ENCODE results near the gene MAD1L1. TPM values are rescaled to one million over a fixed set of nuclear protein-coding genes. Genes with fewer than 3 reads are reported as not detected.

The MAD1L1 gene
- total and polyA plus RNA-seq, 2 of the 8 experiments (the other 6 are each of a cell fraction or from before 2014, with no cell fraction given), result 40.4 to 44.6 TPM

- H3K23me2 ChIP-seq (ENCODE audit: low read depth, low read length), result no peaks in the 10 kb centered on the region
- H3K4me3 ChIP-seq (ENCODE audit: extremely low read depth in 1 of 4, insufficient read depth in 2 of 4, low read depth in 3 of 4, low read length in 4 of 4), result no peak overlapping the region
- no peak overlapping the region for H2BK20ac ChIP-seq (ENCODE audit: low read length)
- H3K27me3 ChIP-seq (replicated peaks in 1 of 4; ENCODE audit: control insufficient read depth in 3 of 4, extremely low read depth in 1 of 4, insufficient read depth in 3 of 4, low read length in 3 of 4), result no peaks in the 10 kb centered on the region
- no peak overlapping the region for H4K91ac ChIP-seq (replicated peaks; ENCODE audit: insufficient read length, low read length)
- H4K8ac ChIP-seq (ENCODE audit: extremely low read depth, insufficient read depth, low read length), result no peak overlapping the region
- no peak overlapping the region for H3K56ac ChIP-seq (replicated peaks; ENCODE audit: insufficient read length, low read depth, low read length)
- H3K23ac ChIP-seq (ENCODE audit: insufficient read length), result no peak overlapping the region
- H3K79me1 ChIP-seq (ENCODE audit: low read depth, low read length), result peaks cover 5% of the 10 kb centered on the region; the same call in 1 of the 2 replicates
- H3K79me2 ChIP-seq (ENCODE audit: control insufficient read depth in 1 of 2, insufficient read depth in 2 of 2, low read length in 2 of 2), result no peaks in the 10 kb centered on the region
- no peak overlapping the region for H3K4ac ChIP-seq (replicated peaks; ENCODE audit: insufficient read length, low read depth, low read length)
- no peak overlapping the region for H2BK15ac ChIP-seq (ENCODE audit: low read length)
- DNase-seq (ENCODE audit: low read depth in 1 of 2, low spot score in 2 of 2) (no peak), FAIRE-seq (no peak)
- no peak overlapping the region for H2BK12ac ChIP-seq (ENCODE audit: low read depth, low read length)
- ChIA-PET CTCF (ENCODE audit: partially characterized antibody) (interaction anchor here (0.6 kb wide), 2 partner anchors 47 to 167 kb away, joined by 3 to 4 read pairs; no protein-coding TSS in a partner anchor), POLR2A (ENCODE audit: partially characterized antibody) (no interaction called here)
- no peaks in the 10 kb centered on the region for H3K36me3 ChIP-seq (ENCODE audit: control insufficient read depth in 2 of 4, insufficient read depth in 4 of 4, low read length in 3 of 4)
- peaks cover 0 to 3% (median 0%) of the 10 kb centered on the region in 4 experiments; a peak in 3 of 7 replicates for H3K4me1 ChIP-seq (replicated peaks in 1 of 4; ENCODE audit: control insufficient read depth in 3 of 4, insufficient read depth in 4 of 4, low read length in 3 of 4)
- H2AFZ ChIP-seq (ENCODE audit: low read length), result no peak overlapping the region
- no peaks in the 10 kb centered on the region for H3K9me3 ChIP-seq (ENCODE audit: insufficient read depth in 2 of 2, low read depth in 1 of 2, low read length in 1 of 2)
- no peak overlapping the region for H3K4me2 ChIP-seq (ENCODE audit: insufficient read depth in 1 of 2, low read depth in 2 of 2, low read length in 2 of 2)
- H3K18ac ChIP-seq (ENCODE audit: extremely low read depth, low read length), result no peak overlapping the region
- H2BK120ac ChIP-seq (replicated peaks; ENCODE audit: low read depth, low read length), result no peak overlapping the region
- peak overlapping the region; percentile 35; the same call in 1 of the 2 replicates for H2BK5ac ChIP-seq (ENCODE audit: low read depth, low read length)
- H4K5ac ChIP-seq (ENCODE audit: insufficient read length, low read depth, low read length), result no peak overlapping the region
- WGBS, 2 experiments (ENCODE audit: extremely low coverage in 1 of 2, insufficient coverage in 1 of 2, insufficient read length in 1 of 2, insufficient replicate concordance in 2 of 2, low coverage in 1 of 2, low lambda C conversion rate in 2 of 2, missing lambda C conversion rate in 1 of 2), result 89% methylated on average over 29 of the region's 33 CpGs; no CpG with 5 or more reads in 1 of the 2 experiments
- no peak overlapping the region for H3K27ac ChIP-seq (ENCODE audit: low read depth, low read length)
- no peak overlapping the region for H3K9ac ChIP-seq (replicated peaks in 1 of 4; ENCODE audit: extremely low read depth in 1 of 4, low read depth in 3 of 4, low read length in 3 of 4)
- H4K20me1 ChIP-seq (replicated peaks in 1 of 2; ENCODE audit: control insufficient read depth in 1 of 2, insufficient read depth in 2 of 2, low read length in 2 of 2), result peaks cover 1 to 5% of the 10 kb centered on the region in 2 experiments
- no peak overlapping the region for H2AK5ac ChIP-seq (ENCODE audit: low read depth, low read length)
- H3K14ac ChIP-seq (ENCODE audit: insufficient read length), result no peak overlapping the region
- TF ChIP-seq KDM4A (IDR thresholded peaks at IDR 0.05; ENCODE audit: low read depth, low read length, severe bottlenecking) (no peak), SRF (IDR thresholded peaks at IDR 0.05; ENCODE audit: low read depth, low read length) (no peak), SIRT6 (IDR thresholded peaks at IDR 0.05; ENCODE audit: low read length) (no peak), SP1 (IDR thresholded peaks at IDR 0.05; ENCODE audit: low read depth, low read length) (no peak), TAF7 (optimal IDR thresholded peaks at IDR 0.05; ENCODE audit: borderline replicate concordance, low read depth, low read length) (no peak), GTF2F1 (IDR thresholded peaks at IDR 0.05; ENCODE audit: borderline replicate concordance, low read depth, low read length) (no peak), BCL11A (IDR thresholded peaks at IDR 0.05; ENCODE audit: low read depth in 2 of 2, low read length in 2 of 2) (no peak), RNF2 (IDR thresholded peaks at IDR 0.05; ENCODE audit: borderline replicate concordance, low read depth, low read length, missing control alignments, poor library complexity, severe bottlenecking) (no peak), SAP30 (IDR thresholded peaks at IDR 0.05; ENCODE audit: insufficient read depth, insufficient replicate concordance, low read length) (no peak), RXRA (IDR thresholded peaks at IDR 0.05; ENCODE audit: insufficient read depth, low read depth, low read length) (no peak), E2F6 (IDR thresholded peaks at IDR 0.05) (no peak)
Measured at GRCh38 chr7:2001601-2002442, 230.9 kb downstream of the MAD1L1 start.
